ENCODE results near the gene RNF168. TPM values are rescaled to one million over a fixed set of nuclear protein-coding genes. Genes with fewer than 3 reads are reported as not detected.
"Not testable (repeated sequence)": the region's sequence is repeated elsewhere in the genome, so short reads cannot be mapped to it uniquely, and the experiment has no call there.

The RNF168 gene
- total RNA-seq, 3 donors from 2014 or later = 20.9 to 22.4 (median 21.8) TPM

- Mint-ChIP-seq H3K4me1 (ENCODE audit: low read depth) (peaks cover 34% of the 10 kb centered on the region), H3K27me3 (ENCODE audit: low read depth) (no peaks in the 10 kb centered on the region), H3K9me3 (peaks cover 8% of the 10 kb centered on the region), H3K4me3 (peak overlapping the region; percentile 100), H3K36me3 (ENCODE audit: insufficient read depth) (peaks cover 21% of the 10 kb centered on the region)
- DNase-seq (peak; percentile 51), ATAC-seq (peak; percentile 42 to 57)
Observed at GRCh38 chr3:196502775-196503195, 783 bp downstream of the RNF168 start.

DNA sequence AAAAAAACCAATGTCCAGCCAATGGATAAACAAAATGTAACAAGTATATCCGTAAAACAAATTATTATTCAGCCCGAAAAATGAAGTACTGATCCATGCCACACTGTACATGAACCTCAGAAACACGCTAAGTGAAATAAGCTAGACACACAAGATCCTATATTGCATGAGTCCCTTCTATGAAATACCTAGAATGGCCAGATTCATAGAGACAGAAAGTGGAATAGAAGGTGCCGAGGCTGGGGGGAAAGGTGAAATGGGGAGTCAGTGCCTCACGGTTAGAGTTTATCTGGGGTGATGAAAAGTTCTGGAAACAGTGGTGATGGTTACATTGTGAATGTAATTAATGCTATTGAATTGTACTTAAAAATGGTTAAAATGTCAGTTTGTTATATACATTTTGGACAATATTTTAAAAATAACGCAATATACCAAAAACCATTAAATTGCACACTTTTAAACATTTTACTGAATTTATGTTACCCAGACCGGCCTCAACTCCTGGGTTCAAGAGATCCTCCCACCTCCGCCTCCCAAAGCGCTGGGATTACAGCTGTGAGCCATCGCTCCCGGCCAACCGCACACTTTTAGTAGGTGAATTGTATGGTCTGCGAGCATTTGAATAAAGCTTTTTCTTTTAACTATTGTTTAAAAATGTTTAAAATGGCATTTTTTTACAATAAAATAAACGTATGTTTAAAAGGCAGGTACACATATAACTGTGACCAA, 2.1 kb downstream of the RNF168 start:
- Mint-ChIP-seq H3K4me1 (ENCODE audit: low read depth) (peaks cover 38% of the 10 kb centered on the region), H3K27me3 (ENCODE audit: low read depth) (no peaks in the 10 kb centered on the region), H3K36me3 (ENCODE audit: insufficient read depth) (peaks cover 20% of the 10 kb centered on the region), H3K4me3 (peak overlapping the region; percentile 100), H3K9me3 (peaks cover 4% of the 10 kb centered on the region)
- DNase-seq (peak; percentile 31), ATAC-seq (peak in 1 of 2 donors; percentile 49)

GRCh38 chr3:196499807-196500524, 3.6 kb downstream of the RNF168 start:
- no peak for ATAC-seq
- peak overlapping the region; percentile 100 for H3K4me3 Mint-ChIP-seq
- no peaks in the 10 kb centered on the region for H3K9me3 Mint-ChIP-seq
- DNase-seq = no peak
- H3K27me3 Mint-ChIP-seq (ENCODE audit: low read depth) = no peaks in the 10 kb centered on the region
- H3K4me1 Mint-ChIP-seq (ENCODE audit: low read depth) = peaks cover 48% of the 10 kb centered on the region
- peaks cover 28% of the 10 kb centered on the region for H3K36me3 Mint-ChIP-seq (ENCODE audit: insufficient read depth)

- Mint-ChIP-seq H3K9me3 (no peaks in the 10 kb centered on the region), H3K4me1 (ENCODE audit: low read depth) (peaks cover 52% of the 10 kb centered on the region), H3K4me3 (peak overlapping the region; percentile 100), H3K36me3 (ENCODE audit: insufficient read depth) (peaks cover 29% of the 10 kb centered on the region), H3K27me3 (ENCODE audit: low read depth) (no peaks in the 10 kb centered on the region)
- ATAC-seq (no peak), DNase-seq (no peak)
Observed at GRCh38 chr3:196499061-196499460, 4.5 kb downstream of the RNF168 start.

- H3K9me3 Mint-ChIP-seq = no peaks in the 10 kb centered on the region
- H3K36me3 Mint-ChIP-seq (ENCODE audit: insufficient read depth) = peaks cover 29% of the 10 kb centered on the region
- no peaks in the 10 kb centered on the region for H3K27me3 Mint-ChIP-seq (ENCODE audit: low read depth)
- ATAC-seq (no peak), DNase-seq (no peak)
- H3K4me1 Mint-ChIP-seq (ENCODE audit: low read depth) = peaks cover 50% of the 10 kb centered on the region
- H3K4me3 Mint-ChIP-seq = no peak overlapping the region
Observed at GRCh38 chr3:196498297-196498696, 5.3 kb downstream of the RNF168 start.

DNA sequence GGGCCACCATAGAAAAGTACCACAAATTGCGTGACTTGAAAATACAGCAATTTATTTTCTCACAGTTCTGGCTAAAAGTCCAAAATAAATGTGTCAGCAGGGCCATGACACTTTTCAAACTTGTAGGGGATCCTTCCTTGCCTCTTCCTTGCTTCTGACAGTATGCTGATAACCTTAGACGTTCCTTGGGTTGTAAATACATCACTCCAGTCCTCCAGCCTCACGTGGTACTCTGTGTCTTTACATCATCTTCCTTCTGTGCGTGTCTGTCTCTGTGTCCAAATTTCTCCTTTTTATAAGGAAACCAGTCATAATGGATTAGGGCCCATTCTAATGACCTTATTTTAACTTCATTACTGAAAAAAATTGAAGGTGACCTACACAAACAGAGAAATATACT, 7.4 kb downstream of the RNF168 start:
- no peaks in the 10 kb centered on the region for H3K27me3 Mint-ChIP-seq (ENCODE audit: low read depth)

DNA sequence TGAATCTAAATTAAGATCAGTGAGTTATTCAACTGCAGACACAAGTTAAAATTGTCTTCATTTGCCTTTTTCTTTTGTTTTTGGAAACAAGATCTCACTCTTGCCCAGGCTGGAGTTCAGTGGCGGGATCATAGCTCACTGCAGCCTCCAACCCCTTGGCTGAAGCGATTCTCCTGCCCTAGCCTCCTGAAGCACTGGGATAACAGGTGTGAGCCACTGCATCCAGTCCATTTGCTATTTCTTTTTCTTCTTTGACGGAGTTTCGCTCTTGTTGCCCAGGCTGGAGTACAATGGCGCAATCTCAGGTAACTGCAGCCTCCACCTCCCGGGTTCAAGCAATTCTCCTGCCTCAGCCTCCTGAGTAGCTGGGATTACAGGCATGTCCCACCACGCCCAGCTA, 10.3 kb downstream of the RNF168 start:
- peaks cover 21% of the 10 kb centered on the region for H3K36me3 Mint-ChIP-seq (ENCODE audit: insufficient read depth)
- H3K4me1 Mint-ChIP-seq (ENCODE audit: low read depth) = peaks cover 46% of the 10 kb centered on the region
- H3K9me3 Mint-ChIP-seq = no peaks in the 10 kb centered on the region
- H3K4me3 Mint-ChIP-seq = no peak overlapping the region
- DNase-seq (no peak), ATAC-seq (no peak)
- H3K27me3 Mint-ChIP-seq (ENCODE audit: low read depth) = no peaks in the 10 kb centered on the region

More for the DNA sequence above, 7.4 kb downstream of the RNF168 start:
- DNase-seq (no peak), ATAC-seq (no peak)
- peaks cover 37% of the 10 kb centered on the region for H3K36me3 Mint-ChIP-seq (ENCODE audit: insufficient read depth)
- H3K9me3 Mint-ChIP-seq = no peaks in the 10 kb centered on the region
- peaks cover 57% of the 10 kb centered on the region for H3K4me1 Mint-ChIP-seq (ENCODE audit: low read depth)
- H3K4me3 Mint-ChIP-seq = no peak overlapping the region

DNA sequence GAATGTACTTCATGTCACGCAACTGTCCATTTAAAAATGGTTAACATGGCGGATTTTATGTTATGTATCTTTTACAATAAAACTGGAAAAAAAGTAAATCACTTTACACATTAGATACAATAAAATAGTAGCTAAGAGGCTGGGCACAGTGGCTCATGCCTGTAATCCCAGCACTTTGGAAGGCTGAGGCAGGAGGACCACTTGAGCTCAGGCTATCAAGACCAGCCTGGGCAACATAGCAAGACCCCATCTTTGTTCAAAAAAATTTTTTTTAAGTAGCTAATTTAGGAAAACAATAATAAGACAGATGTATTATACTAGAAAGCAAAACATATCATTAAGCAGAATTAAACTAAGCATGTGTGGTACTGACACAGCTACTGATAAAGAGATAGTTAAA, 11.5 kb downstream of the RNF168 start:
- Mint-ChIP-seq H3K36me3 (ENCODE audit: insufficient read depth) (peaks cover 22% of the 10 kb centered on the region), H3K9me3 (no peaks in the 10 kb centered on the region), H3K27me3 (ENCODE audit: low read depth) (no peaks in the 10 kb centered on the region), H3K4me3 (no peak overlapping the region), H3K4me1 (ENCODE audit: low read depth) (peaks cover 38% of the 10 kb centered on the region)
- ATAC-seq (no peak), DNase-seq (no peak)

GRCh38 chr3:196489747-196490146, 13.8 kb downstream of the RNF168 start:
- Mint-ChIP-seq H3K4me1 (ENCODE audit: low read depth) (peaks cover 27% of the 10 kb centered on the region), H3K4me3 (no peak overlapping the region)
- no peak for DNase-seq

DNA sequence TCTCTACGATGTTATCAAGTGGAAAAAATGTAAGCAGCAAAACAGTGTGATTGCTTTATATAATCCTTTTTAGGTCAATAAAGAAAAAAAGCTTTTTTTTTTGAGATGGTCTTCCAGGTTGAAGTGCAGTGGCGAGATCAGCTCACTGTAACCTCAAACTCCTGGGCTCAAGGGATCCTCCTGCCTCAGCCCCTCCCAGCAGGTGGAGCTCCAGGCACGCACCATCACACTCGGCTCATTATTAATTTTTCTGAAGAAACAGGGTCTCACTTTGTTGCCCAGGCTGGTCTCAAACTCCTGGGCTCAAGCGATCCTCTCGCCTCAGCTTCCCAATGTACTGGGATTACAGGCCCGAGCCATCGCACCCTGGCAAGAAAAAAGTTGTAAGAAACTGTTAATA, 17.3 kb downstream of the RNF168 start:
- ATAC-seq (no peak), DNase-seq (peak; percentile 35)
- no peak overlapping the region for H3K4me3 Mint-ChIP-seq
- no peaks in the 10 kb centered on the region for H3K27me3 Mint-ChIP-seq (ENCODE audit: low read depth)
- H3K4me1 Mint-ChIP-seq (ENCODE audit: low read depth) = peaks cover 13% of the 10 kb centered on the region
- H3K36me3 Mint-ChIP-seq (ENCODE audit: insufficient read depth) = peaks cover 21% of the 10 kb centered on the region
- no peaks in the 10 kb centered on the region for H3K9me3 Mint-ChIP-seq

More at GRCh38 chr3:196489747-196490146, 13.8 kb downstream of the RNF168 start:
- ATAC-seq = no peak
- Mint-ChIP-seq H3K9me3 (no peaks in the 10 kb centered on the region), H3K36me3 (ENCODE audit: insufficient read depth) (peaks cover 20% of the 10 kb centered on the region), H3K27me3 (ENCODE audit: low read depth) (no peaks in the 10 kb centered on the region)

GRCh38 chr3:196477678-196478077, 25.9 kb downstream of the RNF168 start:
- ATAC-seq = no peak
- Mint-ChIP-seq H3K9me3 (no peaks in the 10 kb centered on the region), H3K27me3 (ENCODE audit: low read depth) (no peaks in the 10 kb centered on the region), H3K4me1 (ENCODE audit: low read depth) (no peaks in the 10 kb centered on the region), H3K4me3 (no peak overlapping the region), H3K36me3 (ENCODE audit: insufficient read depth) (peaks cover 24% of the 10 kb centered on the region)
- no peak for DNase-seq

DNA sequence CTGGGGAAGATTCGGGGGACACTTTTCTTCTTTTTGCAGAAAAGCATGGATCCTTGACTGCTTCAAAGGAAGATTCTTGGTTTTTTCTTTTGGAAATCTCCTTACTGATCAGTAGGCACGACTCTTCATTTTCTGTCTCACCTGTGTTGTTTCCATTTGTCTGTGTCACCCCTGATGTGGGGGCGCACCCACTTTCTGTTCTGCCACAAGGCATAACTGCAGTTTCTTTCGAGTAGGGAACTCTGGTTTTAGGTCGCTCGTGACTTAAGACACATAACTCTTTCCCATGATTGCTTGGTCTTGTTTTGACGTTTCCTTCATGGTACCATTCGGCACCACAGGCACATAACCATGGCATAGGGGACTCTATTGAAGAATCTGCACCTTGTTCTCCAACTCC, 31.3 kb downstream of the RNF168 start:
- ATAC-seq (no peak), DNase-seq (no peak)
- H3K4me3 Mint-ChIP-seq = no peak overlapping the region
- H3K9me3 Mint-ChIP-seq = no peaks in the 10 kb centered on the region
- peaks cover 3% of the 10 kb centered on the region for H3K4me1 Mint-ChIP-seq (ENCODE audit: low read depth)
- peaks cover 21% of the 10 kb centered on the region for H3K36me3 Mint-ChIP-seq (ENCODE audit: insufficient read depth)
- no peaks in the 10 kb centered on the region for H3K27me3 Mint-ChIP-seq (ENCODE audit: low read depth)

DNA sequence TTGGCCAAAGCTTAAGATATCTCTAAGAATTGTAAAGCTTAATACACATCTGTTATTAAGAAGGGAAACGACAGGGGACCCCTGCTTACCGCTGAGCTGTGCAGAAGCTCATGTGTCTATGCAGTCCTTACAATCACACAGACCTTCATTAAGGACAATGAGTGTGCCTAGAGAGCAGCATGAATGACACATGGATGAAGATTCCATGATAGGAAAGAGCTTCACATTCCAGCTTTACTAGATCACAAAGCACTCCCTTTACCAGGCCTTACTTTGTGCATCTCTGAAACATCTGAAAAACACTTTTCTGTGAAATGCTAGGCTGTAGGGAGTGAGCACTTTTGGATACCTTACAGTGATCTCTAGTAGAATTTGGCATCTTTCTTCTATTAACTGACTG, 32.0 kb downstream of the RNF168 start:
- H3K4me3 Mint-ChIP-seq = no peak overlapping the region
- DNase-seq (no peak), ATAC-seq (no peak)
- H3K27me3 Mint-ChIP-seq (ENCODE audit: low read depth) = no peaks in the 10 kb centered on the region
- no peaks in the 10 kb centered on the region for H3K9me3 Mint-ChIP-seq
- H3K4me1 Mint-ChIP-seq (ENCODE audit: low read depth) = peaks cover 3% of the 10 kb centered on the region
- H3K36me3 Mint-ChIP-seq (ENCODE audit: insufficient read depth) = peaks cover 17% of the 10 kb centered on the region

GRCh38 chr3:196470182-196470581, 33.4 kb downstream of the RNF168 start:
- ATAC-seq; H3K4me1 Mint-ChIP-seq (ENCODE audit: low read depth); H3K4me3 Mint-ChIP-seq; DNase-seq; H3K27me3 Mint-ChIP-seq (ENCODE audit: low read depth); H3K9me3 Mint-ChIP-seq: not testable (repeated sequence)
- H3K36me3 Mint-ChIP-seq (ENCODE audit: insufficient read depth) = peaks cover 16% of the 10 kb centered on the region

GRCh38 chr3:196463804-196464203, 39.8 kb downstream of the RNF168 start:
- no peaks in the 10 kb centered on the region for H3K27me3 Mint-ChIP-seq (ENCODE audit: low read depth)
- DNase-seq (no peak), ATAC-seq (no peak)
- peaks cover 8% of the 10 kb centered on the region for H3K9me3 Mint-ChIP-seq
- no peak overlapping the region for H3K4me3 Mint-ChIP-seq
- H3K36me3 Mint-ChIP-seq (ENCODE audit: insufficient read depth) = peaks cover 8% of the 10 kb centered on the region
- peaks cover 5% of the 10 kb centered on the region for H3K4me1 Mint-ChIP-seq (ENCODE audit: low read depth)
